NCI-H1694 (cell line): ENCODE results near the gene FAXC.

Experiments used
- DNase-seq: peaks from one replicate; lab custom pipeline; 2025; lab: John Stamatoyannopoulos, UW

FAXC gene

GRCh38 chr6:99349171-99350141 is at the start of gene FAXC:
Gene FAXC (minus strand): TSS chr6:99349674. CDS start chr6:99349372, 302 bp downstream.
- DNase-seq = no peak

GRCh38 chr6:99397287-99397686 is 47.8 kb upstream of the FAXC start:
- DNase-seq = no peak

- DNase-seq = peak; percentile 54
Measured at GRCh38 chr6:99393698-99394531, 44.4 kb upstream of the FAXC start, which contains the start of gene COQ3. Gene COQ3 (minus strand): TSS chr6:99394195. CDS start chr6:99394179, 16 bp downstream.

GRCh38 chr6:99393366-99393697 is 43.9 kb upstream of the FAXC start:
- DNase-seq = no peak

- no peak for DNase-seq
Measured at GRCh38 chr6:99390896-99391295, 41.4 kb upstream of the FAXC start.

GRCh38 chr6:99384507-99384906 is 35.0 kb upstream of the FAXC start:
- no peak for DNase-seq

- DNase-seq = no peak
Measured at GRCh38 chr6:99378636-99379035, 29.2 kb upstream of the FAXC start.

GRCh38 chr6:99369533-99369932 is 20.1 kb upstream of the FAXC start:
- no peak for DNase-seq

- DNase-seq = no peak
Measured at GRCh38 chr6:99366852-99367251, 17.4 kb upstream of the FAXC start.

- no peak for DNase-seq
Measured at GRCh38 chr6:99364026-99364425, 14.6 kb upstream of the FAXC start.

- DNase-seq = no peak
Measured at GRCh38 chr6:99362678-99363268, 13.3 kb upstream of the FAXC start.

- DNase-seq = no peak
Measured at GRCh38 chr6:99359800-99360199, 10.3 kb upstream of the FAXC start.

GRCh38 chr6:99356641-99357040 is 7.2 kb upstream of the FAXC start:
- DNase-seq = no peak

GRCh38 chr6:99354983-99355382 is 5.5 kb upstream of the FAXC start:
- no peak for DNase-seq

GRCh38 chr6:99353126-99353525 is 3.7 kb upstream of the FAXC start:
- no peak for DNase-seq

GRCh38 chr6:99350573-99350972 is 1.1 kb upstream of the FAXC start:
- no peak for DNase-seq

- DNase-seq = no peak
Measured at GRCh38 chr6:99348288-99349170, 945 bp downstream of the FAXC start.

- no peak for DNase-seq
Measured at GRCh38 chr6:99347804-99348203, 1.7 kb downstream of the FAXC start.

- no peak for DNase-seq
Measured at GRCh38 chr6:99346595-99346994, 2.9 kb downstream of the FAXC start.

GRCh38 chr6:99345164-99345563 is 4.3 kb downstream of the FAXC start:
- no peak for DNase-seq

- no peak for DNase-seq
Measured at GRCh38 chr6:99344289-99344688, 5.2 kb downstream of the FAXC start.
